SH-SY5Y (cell line): Measurements from ENCODE around the gene ADGRA1.

Experiments used
- GATA2 ChIP-seq: IDR thresholded peaks from 2 replicates; pipeline ENCODE4 v1.6.1; 2011; ENCODE audit warnings: mild to moderate bottlenecking, low read depth, low read length
- GATA3 ChIP-seq: IDR thresholded peaks from 2 replicates; pipeline ENCODE4 v1.6.1; 2011; ENCODE audit warnings: low read depth, mild to moderate bottlenecking, low read length, moderate library complexity

- no peak for TF ChIP-seq GATA2
- TF ChIP-seq GATA3, result no peak
These were observed 43.3 kb upstream of the ADGRA1 start for GRCh38 chr10:133044401-133044811.
